Measurements from ENCODE around the gene SLC6A5.

DNA sequence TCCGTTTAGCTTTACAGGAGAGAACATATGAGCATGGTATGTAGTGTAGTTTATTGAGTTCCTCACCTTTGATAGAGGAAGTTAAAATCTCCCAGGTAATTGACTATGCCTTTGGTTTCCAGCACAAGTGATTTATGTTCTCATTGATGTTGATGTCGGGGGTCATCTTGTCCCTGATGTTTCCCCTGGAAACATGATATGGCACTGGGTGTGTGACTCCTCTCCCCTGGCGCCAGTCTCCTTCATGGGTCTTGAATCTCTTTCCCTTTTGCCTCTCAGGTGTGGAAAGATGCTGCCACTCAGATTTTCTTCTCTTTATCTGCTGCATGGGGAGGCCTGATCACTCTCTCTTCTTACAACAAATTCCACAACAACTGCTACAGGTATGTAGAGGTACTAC lies 28.3 kb downstream of the SLC6A5 start:
- TF ChIP-seq, protein P1, sequence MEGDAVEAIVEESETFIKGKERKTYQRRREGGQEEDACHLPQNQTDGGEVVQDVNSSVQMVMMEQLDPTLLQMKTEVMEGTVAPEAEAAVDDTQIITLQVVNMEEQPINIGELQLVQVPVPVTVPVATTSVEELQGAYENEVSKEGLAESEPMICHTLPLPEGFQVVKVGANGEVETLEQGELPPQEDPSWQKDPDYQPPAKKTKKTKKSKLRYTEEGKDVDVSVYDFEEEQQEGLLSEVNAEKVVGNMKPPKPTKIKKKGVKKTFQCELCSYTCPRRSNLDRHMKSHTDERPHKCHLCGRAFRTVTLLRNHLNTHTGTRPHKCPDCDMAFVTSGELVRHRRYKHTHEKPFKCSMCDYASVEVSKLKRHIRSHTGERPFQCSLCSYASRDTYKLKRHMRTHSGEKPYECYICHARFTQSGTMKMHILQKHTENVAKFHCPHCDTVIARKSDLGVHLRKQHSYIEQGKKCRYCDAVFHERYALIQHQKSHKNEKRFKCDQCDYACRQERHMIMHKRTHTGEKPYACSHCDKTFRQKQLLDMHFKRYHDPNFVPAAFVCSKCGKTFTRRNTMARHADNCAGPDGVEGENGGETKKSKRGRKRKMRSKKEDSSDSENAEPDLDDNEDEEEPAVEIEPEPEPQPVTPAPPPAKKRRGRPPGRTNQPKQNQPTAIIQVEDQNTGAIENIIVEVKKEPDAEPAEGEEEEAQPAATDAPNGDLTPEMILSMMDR (IDR thresholded peaks at IDR 0.05; ENCODE audit: low read length) = no peak
- TF ChIP-seq EZH2phosphoT487 (IDR thresholded peaks at IDR 0.05; ENCODE audit: low read length) = no peak
- no peak for TF ChIP-seq EZH2 (optimal IDR thresholded peaks at IDR 0.05; ENCODE audit: low read depth, low read length)
